Left colon (tissue), 2 donors: Measurements from ENCODE around the gene EDEM2. TPM values are rescaled to one million over a fixed set of nuclear protein-coding genes. Genes with fewer than 3 reads are reported as not detected.
"Not testable (repeated sequence)": the region's sequence is repeated elsewhere in the genome, so short reads cannot be mapped to it uniquely, and the experiment has no call there.

Source experiments
- ATAC-seq: fragments of 200-7000 bp; cut with Tn5 transposase; one replicate; pipeline ENCODE4 v1.9.1; 2020; ENCODE audit warnings: mild to moderate bottlenecking, moderate library complexity
- DNase-seq, 2 donors: peaks; one replicate each; pipeline ENCODE4 v3.0.0-alpha.2; 2020
- intact Hi-C, 2 donors: fragments of 100-400 bp; cut with DNase I in 1 of 2; cut with micrococcal nuclease in 1 of 2; formaldehyde crosslinking; loops; one replicate each; pipeline versions ENCODE4 v1.11.2 to v1.14.0; 2022; cut with DNase I, micrococcal nuclease
- long read RNA-seq: library from polyadenylated mRNA; unstranded; transcript quantifications from one replicate; pipeline ENCODE4 v2.0.0, GENCODE V29; 2021
- total RNA-seq, 2 donors: library from RNA; stranded (reverse); fragmentation: NEBNext Ultra II Directional; extraction: Animal tissue kit (Norgen Biotek cat#: 25700); gene quantifications; one replicate each; pipeline ENCODE4 v1.2.1, GENCODE V29; 2021
- donor health status: DM: no; HTN: no; CAD: no.
- donor health status: DM: yes; HTN: yes; CAD: no.

EDEM2 gene, protein sequence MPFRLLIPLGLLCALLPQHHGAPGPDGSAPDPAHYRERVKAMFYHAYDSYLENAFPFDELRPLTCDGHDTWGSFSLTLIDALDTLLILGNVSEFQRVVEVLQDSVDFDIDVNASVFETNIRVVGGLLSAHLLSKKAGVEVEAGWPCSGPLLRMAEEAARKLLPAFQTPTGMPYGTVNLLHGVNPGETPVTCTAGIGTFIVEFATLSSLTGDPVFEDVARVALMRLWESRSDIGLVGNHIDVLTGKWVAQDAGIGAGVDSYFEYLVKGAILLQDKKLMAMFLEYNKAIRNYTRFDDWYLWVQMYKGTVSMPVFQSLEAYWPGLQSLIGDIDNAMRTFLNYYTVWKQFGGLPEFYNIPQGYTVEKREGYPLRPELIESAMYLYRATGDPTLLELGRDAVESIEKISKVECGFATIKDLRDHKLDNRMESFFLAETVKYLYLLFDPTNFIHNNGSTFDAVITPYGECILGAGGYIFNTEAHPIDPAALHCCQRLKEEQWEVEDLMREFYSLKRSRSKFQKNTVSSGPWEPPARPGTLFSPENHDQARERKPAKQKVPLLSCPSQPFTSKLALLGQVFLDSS
- total RNA-seq: 10 to 100 TPM; 26.4 to 29.7 TPM
- long read RNA-seq, transcript EDEM2-202 (11 exons, 1,919 nt): major isoform, 54 of 84 reads
- long read RNA-seq, partial matches to known transcripts: 10 of 84 reads
- long read RNA-seq, other reads (novel, unspliced or antisense): 18 of 84 reads

DNA sequence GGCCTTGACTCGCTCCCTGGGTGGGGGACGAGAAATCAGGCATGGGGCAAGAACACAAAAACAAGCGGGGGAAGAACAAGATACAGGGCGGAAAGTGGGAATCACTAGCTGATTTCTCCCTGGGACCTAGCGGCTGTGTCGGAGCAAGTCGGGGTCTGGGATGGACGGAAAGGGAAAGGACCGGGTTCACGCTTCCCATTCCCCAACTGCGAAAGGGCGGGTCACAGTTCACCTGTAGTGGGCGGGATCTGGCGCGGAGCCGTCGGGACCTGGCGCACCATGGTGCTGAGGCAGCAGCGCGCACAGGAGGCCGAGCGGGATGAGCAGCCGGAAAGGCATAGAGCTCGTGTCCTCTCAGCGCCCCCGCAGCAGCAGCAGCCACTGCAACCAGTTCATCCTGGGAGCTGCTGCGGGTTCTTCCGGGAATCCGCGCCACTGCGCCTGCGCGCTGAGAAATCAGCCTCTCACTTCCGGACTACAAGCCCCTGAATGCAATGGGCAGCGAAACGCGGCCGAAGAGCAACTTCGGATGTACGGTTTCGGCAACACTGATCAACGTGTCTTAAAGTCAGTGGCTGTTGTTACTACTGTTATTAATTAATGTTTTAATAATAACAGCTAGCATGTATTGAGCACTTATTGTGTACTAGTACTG, at the start of gene EDEM2:
Gene EDEM2 (minus strand): TSS at position 417 of the 655 bp plus-strand sequence. CDS start 78 bp downstream, at position 339.
- ATAC-seq: peak; percentile 94
- intact Hi-C loops: loop anchor here in 1 of 2 donors (10.0 kb wide), 1 partner anchor 58 kb away; no protein-coding TSS in a partner anchor

DNA sequence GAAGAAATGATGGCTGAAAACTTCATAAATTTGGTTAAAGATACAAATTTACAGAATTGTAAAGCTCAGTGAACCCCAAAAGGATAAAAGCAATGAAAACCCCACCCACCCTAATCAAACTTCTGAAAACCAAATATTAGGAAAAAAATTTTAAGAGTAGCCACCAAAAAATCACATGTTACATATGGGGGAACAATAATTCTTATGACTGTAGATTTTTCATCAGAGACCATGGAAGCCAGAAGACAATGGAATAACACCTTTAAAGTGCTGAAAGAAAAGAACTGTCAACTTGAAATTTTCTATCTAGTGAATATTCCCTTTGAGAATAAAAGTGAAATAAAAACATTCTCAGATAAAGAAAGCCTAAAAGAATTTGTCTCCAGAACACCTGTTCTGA, 49.2 kb upstream of the EDEM2 start:
- ATAC-seq: no peak
- intact Hi-C loops: no loop called here

More for the DNA sequence above, at the start of gene EDEM2:
- DNase-seq: peak; percentile 94

DNA sequence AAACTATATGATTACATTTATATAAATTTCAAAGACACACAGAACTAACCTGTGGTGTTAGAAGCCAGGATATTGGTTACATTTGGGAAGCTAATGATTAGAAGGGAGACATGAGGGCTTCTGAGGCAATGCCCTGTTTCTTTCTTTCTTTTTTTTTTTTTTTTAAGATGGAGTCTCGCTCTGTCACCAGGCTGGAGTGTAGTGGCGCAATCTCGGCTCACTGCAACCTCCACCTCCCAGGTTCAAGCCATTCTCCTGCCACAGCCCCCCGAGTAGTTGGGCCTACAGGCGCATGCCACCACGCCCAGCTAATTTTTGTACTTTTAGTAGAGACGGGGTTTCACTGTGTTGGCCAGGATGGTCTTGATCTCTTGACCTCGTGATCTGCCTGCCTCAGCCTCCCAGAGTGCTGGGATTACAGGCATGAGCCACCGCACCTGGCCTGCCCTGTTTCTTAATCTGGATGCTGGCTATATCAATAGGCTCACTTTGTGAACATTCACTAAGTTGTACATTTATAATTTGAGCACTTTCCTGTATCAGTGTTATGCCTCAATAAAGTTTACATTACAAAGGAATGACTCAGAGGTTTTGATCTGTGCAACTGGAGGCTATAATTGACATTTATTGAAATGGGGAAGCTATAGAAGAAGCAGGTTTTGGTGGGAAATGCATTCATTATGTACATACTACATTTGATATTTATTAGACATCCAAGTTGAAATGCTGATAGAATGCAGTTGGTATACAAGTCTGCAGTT, 46.1 kb upstream of the EDEM2 start:
- DNase-seq, intact Hi-C loops: not testable (repeated sequence)
- ATAC-seq: peak; percentile 64

More for the DNA sequence above, 49.2 kb upstream of the EDEM2 start:
- no peak for DNase-seq

DNA sequence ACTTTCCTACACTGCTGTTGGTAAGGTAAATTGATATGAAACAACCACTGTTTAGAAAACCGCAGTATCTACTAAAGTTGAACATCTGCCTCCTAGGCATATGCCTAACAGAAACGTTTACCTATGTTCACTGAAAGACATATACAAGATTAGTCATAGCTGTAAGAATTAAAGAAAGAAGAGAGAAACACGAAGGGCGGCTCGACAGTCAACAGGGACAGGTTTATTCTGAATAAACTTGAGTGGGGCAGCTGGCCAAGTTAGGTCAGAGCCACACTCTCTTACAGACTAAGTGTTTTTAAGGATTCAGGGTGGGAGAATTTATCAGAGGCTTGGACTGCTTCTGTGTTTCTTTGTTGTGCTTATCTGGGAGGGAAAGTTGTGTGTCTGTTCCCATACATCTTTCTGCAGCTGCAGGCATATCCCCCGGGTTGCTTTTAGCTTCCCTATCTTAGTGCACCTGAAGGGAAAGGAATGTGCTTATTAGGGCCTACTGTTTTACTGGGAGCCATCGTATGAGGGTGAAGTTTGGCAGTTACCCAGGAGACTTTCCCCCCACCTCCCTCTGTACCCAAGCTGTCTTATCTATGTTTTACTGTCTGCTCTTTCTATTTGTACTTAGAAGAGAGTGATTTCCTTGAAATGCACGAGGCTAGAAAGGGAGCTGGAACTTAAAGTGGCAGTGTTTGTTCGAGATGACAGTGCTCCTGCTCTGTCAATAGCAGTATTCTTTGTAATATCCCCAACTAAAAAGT, 45.2 kb upstream of the EDEM2 start:
- DNase-seq (peak in 1 of 2 donors; percentile 34), ATAC-seq (peak; percentile 70)
- intact Hi-C loops: no loop called here

DNA sequence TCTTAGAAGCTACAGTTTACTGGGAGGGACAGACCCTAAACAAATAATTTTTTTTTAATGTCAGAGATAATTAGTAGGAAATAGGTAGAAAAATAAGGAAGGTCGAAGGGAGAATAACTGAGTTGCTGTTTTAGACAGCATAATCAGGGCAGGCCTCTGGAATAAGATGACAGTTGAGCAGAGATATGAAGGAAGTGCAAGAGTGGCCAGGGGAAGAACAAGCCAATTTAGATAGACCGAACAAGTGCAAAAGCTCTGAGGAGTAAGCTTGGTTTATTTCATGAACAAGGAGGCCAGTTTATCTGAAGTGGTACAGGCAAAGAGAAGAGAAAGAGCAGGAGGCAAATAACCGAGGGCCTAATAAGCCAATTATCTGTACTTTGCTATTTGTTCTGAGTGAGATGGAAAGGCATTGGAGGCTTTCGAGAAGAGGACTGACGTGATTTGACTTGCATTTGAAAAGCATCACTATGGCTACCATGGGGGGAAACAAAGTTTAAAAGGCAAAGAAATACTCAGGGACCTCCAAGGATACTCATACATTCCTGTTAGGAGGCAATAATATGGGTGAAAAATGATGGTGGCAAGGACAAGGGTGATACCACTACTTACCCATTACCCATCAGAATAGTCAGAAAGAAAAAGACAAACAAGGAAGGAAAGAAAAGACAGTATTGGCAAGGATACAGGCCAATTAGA, 44.4 kb upstream of the EDEM2 start:
- intact Hi-C loops: no loop called here
- DNase-seq (no peak), ATAC-seq (no peak)

DNA sequence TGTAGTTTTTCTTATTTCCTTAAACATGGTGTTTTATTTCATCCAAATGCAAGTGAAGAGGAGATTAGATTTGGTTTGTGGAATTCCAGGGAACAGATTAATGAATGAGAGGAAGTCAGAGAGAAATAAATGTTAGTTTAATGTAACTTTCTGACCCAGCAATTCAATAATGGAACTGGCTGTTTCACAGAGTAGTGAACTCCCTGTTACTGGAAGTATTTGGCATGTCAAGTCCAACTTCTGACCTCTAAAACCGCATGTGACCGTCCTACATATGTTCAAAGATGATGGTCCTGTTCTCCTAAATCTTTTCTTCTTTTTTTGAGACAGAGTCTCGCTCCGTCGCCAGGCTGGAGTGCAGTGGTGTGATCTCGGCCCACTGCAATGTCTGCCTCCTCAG, 43.4 kb upstream of the EDEM2 start:
- ATAC-seq (no peak), DNase-seq (no peak)
- intact Hi-C loops: no loop called here

DNA sequence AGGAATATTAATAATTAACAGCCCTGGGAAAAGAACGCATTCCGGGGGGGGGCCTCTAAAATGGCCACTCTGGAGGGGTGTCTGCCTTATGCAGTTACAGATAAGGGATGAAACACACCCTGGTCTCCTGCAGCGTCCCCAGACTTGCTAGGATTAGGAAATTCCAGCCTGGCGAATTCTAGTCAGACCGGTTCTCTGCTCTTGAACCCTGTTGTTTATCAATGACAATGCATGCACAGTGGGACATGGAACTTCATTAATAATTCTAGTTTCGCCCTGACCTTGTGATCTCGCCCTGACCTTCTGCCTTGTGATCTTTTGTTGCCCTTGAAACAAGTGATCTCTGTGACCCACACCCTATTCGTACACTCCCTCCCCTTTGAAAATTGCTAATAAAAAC, 42.1 kb upstream of the EDEM2 start:
- DNase-seq, ATAC-seq, intact Hi-C loops: not testable (repeated sequence)

DNA sequence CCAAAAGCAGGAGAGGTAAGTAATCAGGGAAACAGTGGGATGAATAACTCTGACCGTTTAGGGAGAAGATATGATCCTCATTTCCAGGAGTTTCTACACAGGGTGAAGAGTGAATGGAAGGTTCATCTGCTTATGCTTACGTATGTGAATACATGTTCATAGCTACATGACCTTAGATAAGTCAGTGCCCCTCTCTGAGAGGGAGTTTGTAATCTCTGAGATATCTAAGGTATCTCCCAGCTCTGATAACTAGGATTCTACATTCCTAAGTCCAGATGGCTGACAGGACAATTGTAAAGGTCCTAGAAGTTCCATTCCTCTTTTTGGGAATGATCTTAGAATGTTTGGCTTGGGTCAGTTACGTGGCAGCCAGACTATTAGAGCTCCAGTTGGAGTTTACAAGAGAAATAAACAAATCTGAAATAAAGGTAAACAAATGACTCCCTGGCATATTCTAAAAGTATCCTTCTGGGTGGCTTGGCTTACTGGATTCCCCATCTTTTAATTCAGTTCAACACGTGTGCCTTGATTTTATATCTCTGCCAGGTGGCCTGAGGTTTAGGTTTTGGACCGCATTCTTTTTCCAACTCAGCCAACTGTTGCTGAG, 40.6 kb upstream of the EDEM2 start:
- intact Hi-C loops: no loop called here
- DNase-seq: no peak
- ATAC-seq: no peak

DNA sequence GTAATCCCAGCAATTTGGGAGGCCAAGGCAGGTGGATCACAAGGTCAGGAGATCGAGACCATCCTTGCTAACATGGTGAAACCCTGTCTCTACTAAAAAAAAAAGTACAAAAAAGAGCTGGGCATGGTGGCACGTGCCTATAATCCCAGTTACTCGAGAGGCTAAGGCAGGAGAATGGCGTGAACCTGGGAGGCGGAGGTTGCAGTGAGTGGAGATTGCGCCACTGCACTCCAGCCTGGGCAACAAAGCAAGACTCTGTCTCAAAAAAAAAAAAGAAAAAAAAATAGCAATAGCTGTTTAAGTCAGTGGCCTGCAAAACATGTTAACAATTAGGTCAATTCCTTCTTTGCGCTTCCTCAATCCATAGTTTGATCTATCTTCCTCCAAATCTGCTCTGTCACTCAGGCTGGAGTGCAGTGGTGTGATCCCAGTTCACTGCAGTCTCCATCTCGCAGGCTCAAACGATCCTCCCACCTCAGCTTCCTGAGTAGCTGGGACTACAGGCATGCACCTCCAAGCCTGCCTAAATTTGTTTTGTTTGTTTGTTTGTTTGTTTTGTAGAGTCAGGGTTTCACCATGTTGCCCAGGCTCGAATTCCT, 39.7 kb upstream of the EDEM2 start:
- DNase-seq, intact Hi-C loops, ATAC-seq: not testable (repeated sequence)

DNA sequence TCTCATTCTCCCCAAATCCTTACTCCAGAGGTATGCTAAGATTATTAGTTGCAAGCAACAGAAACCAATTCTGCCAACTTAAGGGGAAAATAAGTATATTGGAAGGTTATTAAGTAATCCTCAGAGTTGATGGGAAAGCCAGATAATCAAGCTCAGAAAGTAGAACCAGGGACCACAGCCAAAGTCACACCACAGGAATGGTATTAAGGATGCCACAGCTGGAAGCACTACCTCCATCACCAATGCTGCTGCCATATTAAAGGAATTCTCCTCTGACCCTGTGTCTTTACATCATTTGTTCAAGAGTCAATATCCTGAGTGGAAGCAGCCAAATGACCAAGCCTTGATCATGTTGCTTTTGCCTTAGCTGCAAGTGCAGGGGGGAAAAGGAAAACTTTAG, 34.6 kb upstream of the EDEM2 start:
- intact Hi-C loops: no loop called here
- no peak for ATAC-seq
- DNase-seq: no peak

DNA sequence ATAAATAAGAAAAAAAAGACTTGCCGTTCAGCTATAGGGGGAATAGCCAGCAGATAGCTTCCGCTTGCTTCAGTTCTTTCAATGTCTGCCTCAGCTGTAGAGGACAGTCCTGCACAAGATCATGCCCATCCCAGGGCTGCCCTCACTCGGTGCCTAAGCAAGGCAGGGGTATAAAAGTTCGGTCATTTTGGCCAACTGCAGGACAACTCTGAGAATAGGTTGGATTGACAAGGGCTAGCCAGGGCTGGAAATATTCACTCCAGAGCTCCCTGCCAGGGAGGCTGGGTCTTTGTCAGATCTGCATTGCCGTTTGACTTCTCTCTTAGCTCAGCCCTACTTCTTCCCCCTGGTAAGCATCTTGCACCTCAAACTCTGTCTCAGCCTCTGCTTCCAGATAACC, 33.1 kb upstream of the EDEM2 start:
- ATAC-seq (no peak), DNase-seq (no peak)
- intact Hi-C loops: no loop called here

DNA sequence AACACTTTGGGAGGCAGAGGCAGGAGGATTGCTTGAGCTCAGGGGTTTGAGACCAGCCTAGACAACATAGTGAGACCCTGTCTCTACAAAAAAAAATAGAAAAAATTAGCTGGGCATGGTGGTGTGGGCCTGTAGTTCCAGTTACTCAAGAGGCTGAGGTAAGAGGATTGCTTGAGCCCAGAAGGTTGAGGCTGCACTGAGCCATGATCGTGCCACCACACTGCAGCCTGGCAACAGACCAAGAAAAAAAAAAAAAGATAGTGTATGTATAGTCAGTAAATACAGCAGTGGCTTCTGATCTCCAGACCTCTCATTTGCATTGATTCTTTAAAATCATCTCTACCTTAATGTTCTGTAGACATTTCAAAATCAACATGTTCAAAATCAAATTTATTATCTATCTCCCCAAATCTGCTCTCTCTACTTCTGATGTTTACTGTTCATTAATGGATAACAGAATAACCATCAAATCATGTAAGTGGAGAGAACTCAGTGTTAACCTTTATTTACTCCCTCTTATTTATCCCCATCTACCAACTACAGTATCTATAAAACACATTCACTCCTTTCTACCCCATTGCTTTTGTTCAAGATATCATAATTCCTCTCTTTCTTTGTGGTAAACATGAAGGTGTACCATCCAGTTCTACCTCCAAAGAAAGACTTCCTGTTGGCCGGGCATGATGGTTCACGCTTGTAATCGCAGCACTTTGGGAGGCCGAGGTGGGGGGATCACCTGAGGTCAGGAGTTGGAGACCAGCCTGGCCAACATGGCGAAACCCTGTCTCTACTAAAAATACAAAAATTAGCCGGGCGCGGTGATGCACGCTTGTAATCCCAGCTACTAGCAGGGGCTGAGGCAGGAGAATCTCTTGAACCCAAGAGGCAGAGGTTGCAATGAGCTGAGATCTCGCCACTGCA, 32.4 kb upstream of the EDEM2 start:
- ATAC-seq (no peak), DNase-seq (no peak)
- intact Hi-C loops: no loop called here

DNA sequence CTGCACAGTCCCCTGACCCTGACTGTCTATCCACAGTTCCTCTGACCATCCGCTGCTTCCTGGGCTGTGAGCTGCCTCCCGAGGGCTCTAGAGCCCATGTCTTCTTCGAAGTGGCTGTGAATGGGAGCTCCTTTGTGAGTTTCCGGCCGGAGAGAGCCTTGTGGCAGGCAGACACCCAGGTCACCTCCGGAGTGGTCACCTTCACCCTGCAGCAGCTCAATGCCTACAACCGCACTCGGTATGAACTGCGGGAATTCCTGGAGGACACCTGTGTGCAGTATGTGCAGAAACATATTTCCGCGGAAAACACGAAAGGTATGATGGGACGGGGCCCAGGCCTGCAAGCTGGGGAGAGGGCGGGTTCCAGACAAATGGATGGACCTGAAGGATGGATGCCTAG, 29.0 kb upstream of the EDEM2 start:
- DNase-seq (no peak), ATAC-seq (no peak)
- intact Hi-C loops: no loop called here

DNA sequence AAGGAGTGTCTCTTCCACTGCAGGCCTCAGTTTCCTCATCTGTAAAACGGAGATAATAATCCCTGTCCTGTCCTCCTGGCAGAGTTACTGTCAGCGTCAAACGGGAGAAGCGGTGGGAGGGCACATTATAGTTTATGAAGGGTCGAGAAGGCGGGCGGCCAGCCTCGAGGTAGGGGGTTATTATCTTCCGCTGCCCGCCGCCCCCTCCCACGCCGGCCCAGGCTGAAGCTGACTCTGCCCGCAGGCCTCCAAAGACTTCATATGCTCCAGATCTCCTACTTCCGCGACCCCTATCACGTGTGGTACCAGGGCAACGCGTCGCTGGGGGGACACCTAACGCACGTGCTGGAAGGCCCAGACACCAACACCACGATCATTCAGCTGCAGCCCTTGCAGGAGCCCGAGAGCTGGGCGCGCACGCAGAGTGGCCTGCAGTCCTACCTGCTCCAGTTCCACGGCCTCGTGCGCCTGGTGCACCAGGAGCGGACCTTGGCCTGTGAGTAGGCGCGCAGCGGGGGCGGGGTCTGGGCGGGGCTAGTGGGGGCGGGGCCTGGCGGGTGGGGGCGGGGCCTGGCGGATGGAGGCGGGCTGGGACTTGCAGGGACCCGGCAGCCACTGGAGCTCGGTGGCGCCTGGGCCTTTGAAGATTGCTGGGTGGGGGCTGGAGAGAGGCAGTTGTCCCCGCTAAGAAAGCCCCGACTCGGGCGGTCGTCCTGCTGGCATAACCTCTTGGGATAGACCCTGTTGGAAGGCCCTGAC, 27.5 kb upstream of the EDEM2 start:
- intact Hi-C loops: no loop called here
- DNase-seq (peak; percentile 45 to 49), ATAC-seq (peak; percentile 61)

DNA sequence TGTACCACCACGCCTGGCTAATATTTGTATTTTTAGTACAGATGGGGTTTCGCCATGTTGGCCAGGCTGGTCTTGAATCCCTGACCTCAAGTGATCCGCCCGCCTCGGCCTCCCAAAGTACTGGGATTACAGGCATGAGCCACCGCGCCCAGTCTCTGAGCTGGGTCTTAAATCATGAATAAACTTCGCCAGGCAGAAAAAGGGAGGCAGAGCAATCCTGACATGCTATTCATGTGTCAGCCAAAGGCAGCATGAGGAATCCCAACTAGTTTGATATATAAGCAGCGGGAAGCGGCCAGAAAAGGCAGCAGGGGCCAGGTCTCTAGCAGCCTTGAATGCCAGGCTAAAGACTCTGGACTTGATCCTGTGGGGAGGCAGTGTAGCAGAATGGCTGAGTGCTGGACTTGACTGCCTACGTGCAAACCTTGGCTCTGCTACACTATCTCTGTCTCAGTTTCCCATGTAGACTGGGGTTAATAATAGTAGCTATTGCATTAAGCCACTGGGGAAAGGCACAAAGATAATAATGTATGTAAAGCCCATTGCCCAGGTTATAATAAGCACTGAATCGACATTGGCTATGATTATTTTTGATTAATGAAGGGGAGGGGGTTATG, 26.5 kb upstream of the EDEM2 start:
- no peak for ATAC-seq
- intact Hi-C loops: no loop called here

More for the DNA sequence above, 26.5 kb upstream of the EDEM2 start:
- DNase-seq: no peak
